Ovary (tissue), 9 donors: ENCODE data around the gene PRDM8. TPM values are rescaled to one million over a fixed set of nuclear protein-coding genes. Genes with fewer than 3 reads are reported as not detected.

Experiments
- DNase-seq, 5 donors: peaks; one replicate each; pipeline ENCODE4 v3.0.0-alpha.2; 2019 to 2020
- H3K27ac ChIP-seq, 2 donors: fragments of 200-600 bp; one replicate each; pipeline versions ENCODE4 v1.5.1 to v1.8.0; 2019 to 2022
- H3K27me3 ChIP-seq: fragments of 200-600 bp; one replicate; pipeline ENCODE4 v1.8.0; 2022
- H3K36me3 ChIP-seq: fragments of 200-600 bp; sonication (generic); one replicate; pipeline ENCODE4 v1.5.1; 2019
- H3K4me1 ChIP-seq: one replicate; pipeline ENCODE4 v1.8.1; 2013; ENCODE audit warnings: mild to moderate bottlenecking, moderate library complexity; ENCODE audit not compliant: insufficient read depth
- H3K4me3 ChIP-seq: fragments of 200-600 bp; sonication (generic); one replicate; pipeline ENCODE4 v1.5.1; 2017
- H3K9me3 ChIP-seq, 2 donors: fragments of 200-600 bp in 1 of 2; sonication (generic) in 1 of 2; one replicate each; pipeline versions ENCODE4 v1.5.1 to v1.8.1; 2013 to 2019; ENCODE audit warnings: mild to moderate bottlenecking in 1 of 2, moderate library complexity in 1 of 2
- CTCF ChIP-seq, 3 donors: fragments of 450-650 bp in 2 of 3; fragments of 200-600 bp in 1 of 3; IDR thresholded peaks; one replicate each; pipeline versions ENCODE4 v1.5.1 to v1.8.0; 2016 to 2022; ENCODE audit warnings: antibody characterized with exemption in 3 of 3, mild to moderate bottlenecking in 1 of 3
- EP300 ChIP-seq: sonication (generic); formaldehyde crosslinking; IDR thresholded peaks from one replicate; pipeline ENCODE4 v1.6.1; 2017; ENCODE audit warnings: antibody characterized with exemption
- POLR2A ChIP-seq: fragments of 450-650 bp; IDR thresholded peaks from one replicate; pipeline ENCODE4 v1.6.1; 2017; ENCODE audit warnings: antibody characterized with exemption, mild to moderate bottlenecking, moderate library complexity
- WGBS, 3 donors: extraction: QIAGEN DNeasy Blood & Tissue Kit in 1 of 3; methylation state at CpG; one replicate each; pipeline versions ENCODE4 v1.1.5 to v1.1.7; 2013 to 2017; 5-methylcytosine and 5-hydroxymethylcytosine counted together
- intact Hi-C, 4 donors: fragments of 100-400 bp; cut with DNase I; formaldehyde crosslinking; loops; one replicate each; pipeline versions ENCODE4 v1.11.0 to v1.15.1; 2022 to 2023
- polyA plus RNA-seq, 2 donors: library from polyadenylated mRNA; stranded (reverse); fragments of 200-250 nt in 1 of 2; fragments of 350-450 nt in 1 of 2; fragmentation: Illumina TruSeq in 1 of 2; extraction: RNeasy Lipid Tissue Mini Kit (QIAGEN cat#74804) in 1 of 2; gene quantifications; one replicate each; pipeline ENCODE4 v1.2.3, GENCODE V29; 2013 to 2014
- total RNA-seq, 7 donors: library from RNA; depleted of rRNA in 2 of 7; stranded (reverse); fragments of >200 nt in 2 of 7; fragmentation: NEBNext Ultra II Directional in 3 of 7; extraction: Animal tissue kit (Norgen Biotek cat#: 25700) in 3 of 7; gene quantifications; one replicate each; pipeline versions ENCODE4 v1.1.0 to v1.2.4, GENCODE V29; 2016 to 2023
- donor health status: DM: no; HTN: no; CAD: no; lungs with moderate emphysema.
- donor health status: DM: no; HTN: no; CAD: no.
- donor health status: Bipolar disorder and iron deficiency.
- donor health status: DM: yes; HTN: yes; CAD: no.
- donor health status: DM: no; HTN: no; CAD: no.
- donor health status: DM: yes; HTN: yes; CAD: no.

The PRDM8 gene
- total and polyA plus RNA-seq, 9 donors, result 3.6 to 14.3 (median 6.5) TPM

- Histone ChIP-seq H3K9me3 (no peaks in the 10 kb centered on the region), H3K4me1 (peaks cover 3% of the 10 kb centered on the region), H3K36me3 (no peaks in the 10 kb centered on the region), H3K27ac (no peak overlapping the region), H3K4me3 (peak overlapping the region; percentile 20), H3K27me3 (no peaks in the 10 kb centered on the region)
- WGBS, 3 donors, result 27 to 67% (median 29%) methylated on average over 45 of the region's 45 CpGs
- DNase-seq, result peak in 2 of 5 donors; percentile 15 to 42
- intact Hi-C loops, result no loop called here
- TF ChIP-seq POLR2A (no peak), EP300 (no peak), CTCF (IDR thresholded peaks at IDR 0.05) (no peak)
Observed at GRCh38 chr4:80197601-80198440, 518 bp downstream of the PRDM8 start.

GRCh38 chr4:80198441-80198837 is 1.1 kb downstream of the PRDM8 start:
- intact Hi-C loops, result no loop called here
- H3K9me3 ChIP-seq, result no peaks in the 10 kb centered on the region
- no peak for DNase-seq
- H3K36me3 ChIP-seq, result no peaks in the 10 kb centered on the region
- 75 to 90% (median 80%) methylated on average over 1 of the region's 1 CpG for WGBS, 3 donors
- H3K27me3 ChIP-seq, result no peaks in the 10 kb centered on the region
- no peak for TF ChIP-seq POLR2A
- TF ChIP-seq CTCF (IDR thresholded peaks at IDR 0.05), result no peak
- TF ChIP-seq EP300, result no peak
- H3K4me3 ChIP-seq, result no peak overlapping the region
- H3K27ac ChIP-seq, result no peak overlapping the region
- peaks cover 5% of the 10 kb centered on the region for H3K4me1 ChIP-seq

- DNase-seq, result no peak
- H3K36me3 ChIP-seq, result no peaks in the 10 kb centered on the region
- H3K27me3 ChIP-seq, result no peaks in the 10 kb centered on the region
- intact Hi-C loops, result no loop called here
- H3K9me3 ChIP-seq, result no peaks in the 10 kb centered on the region
- 80 to 93% (median 91%) methylated on average over 8 of the region's 8 CpGs for WGBS, 3 donors
- no peak overlapping the region for H3K4me3 ChIP-seq
- H3K4me1 ChIP-seq, result peaks cover 5% of the 10 kb centered on the region
- TF ChIP-seq CTCF (IDR thresholded peaks at IDR 0.05) (no peak), EP300 (no peak), POLR2A (no peak)
- H3K27ac ChIP-seq, result no peak overlapping the region
Observed at GRCh38 chr4:80199004-80199560, 1.8 kb downstream of the PRDM8 start.

- intact Hi-C loops, result loop anchor here in 2 of 4 donors (10.0 kb wide), 2 partner anchors 1245 to 1255 kb away; no protein-coding TSS in a partner anchor
- Histone ChIP-seq H3K36me3 (no peaks in the 10 kb centered on the region), H3K27ac (no peak overlapping the region), H3K27me3 (no peaks in the 10 kb centered on the region), H3K9me3 (no peaks in the 10 kb centered on the region), H3K4me3 (no peak overlapping the region), H3K4me1 (peaks cover 5% of the 10 kb centered on the region)
- no peak for DNase-seq
- no peak for TF ChIP-seq POLR2A
- TF ChIP-seq CTCF (IDR thresholded peaks at IDR 0.05), result no peak
- TF ChIP-seq EP300, result no peak
- WGBS, 3 donors, result 82 to 94% (median 94%) methylated on average over 6 of the region's 6 CpGs
Observed at GRCh38 chr4:80199947-80200346, 2.6 kb downstream of the PRDM8 start.
